BE2C (cell line): ENCODE data around the gene DOK5.

Experiments used
- DNase-seq: peaks from one replicate; pipeline ENCODE4 v3.0.0-alpha.2; 2020
- H3K27me3 ChIP-seq: fragments of 250-450 bp; sonication (Bioruptor Pico); 2 replicates; pipeline ENCODE4 v1.5.1; 2020; ENCODE audit warnings: mild to moderate bottlenecking
- H3K36me3 ChIP-seq: fragments of 250-450 bp; sonication (Bioruptor Pico); 2 replicates; pipeline ENCODE4 v1.5.1; 2020; ENCODE audit warnings: mild to moderate bottlenecking
- H3K4me1 ChIP-seq: fragments of 250-450 bp; sonication (Bioruptor Pico); 2 replicates; pipeline ENCODE4 v1.5.1; 2020
- H3K4me3 ChIP-seq: 2 replicates; pipeline ENCODE4 v1.5.1; 2011; ENCODE audit warnings: low read depth, low read length
- H3K9me3 ChIP-seq: fragments of 250-450 bp; sonication (Bioruptor Pico); 2 replicates; pipeline ENCODE4 v1.5.1; 2020
- TF ChIP-seq, protein P1 (sequence below): IDR thresholded peaks from 2 replicates; pipeline ENCODE4 v1.5.1; 2012; ENCODE audit warnings: mild to moderate bottlenecking, low read depth, low read length

The DOK5 gene

DNA sequence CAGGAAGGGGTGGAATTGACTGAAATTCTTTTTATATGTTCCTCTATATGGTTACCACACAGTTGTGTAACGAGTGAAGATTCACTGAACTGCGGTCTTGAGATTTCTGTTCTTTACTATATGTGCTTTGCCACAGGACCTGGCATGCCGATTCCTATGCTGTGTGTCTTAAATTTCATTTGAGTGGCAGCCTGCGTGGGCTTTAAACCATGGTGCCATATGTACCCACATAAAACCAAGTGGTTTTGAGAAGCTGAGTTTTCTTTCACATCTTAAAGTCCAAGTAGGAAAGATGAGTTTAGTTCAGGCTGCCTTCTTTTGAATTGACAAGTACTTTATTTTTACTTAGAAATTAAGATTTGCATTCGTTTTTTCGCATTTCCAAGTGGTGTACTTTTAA, 101.1 kb downstream of the DOK5 start:
- DNase-seq, result no peak
- Histone ChIP-seq H3K4me1 (no peaks in the 10 kb centered on the region), H3K36me3 (no peaks in the 10 kb centered on the region), H3K4me3 (no peak overlapping the region), H3K27me3 (peaks cover 5% of the 10 kb centered on the region), H3K9me3 (no peaks in the 10 kb centered on the region)
- TF ChIP-seq, protein P1, sequence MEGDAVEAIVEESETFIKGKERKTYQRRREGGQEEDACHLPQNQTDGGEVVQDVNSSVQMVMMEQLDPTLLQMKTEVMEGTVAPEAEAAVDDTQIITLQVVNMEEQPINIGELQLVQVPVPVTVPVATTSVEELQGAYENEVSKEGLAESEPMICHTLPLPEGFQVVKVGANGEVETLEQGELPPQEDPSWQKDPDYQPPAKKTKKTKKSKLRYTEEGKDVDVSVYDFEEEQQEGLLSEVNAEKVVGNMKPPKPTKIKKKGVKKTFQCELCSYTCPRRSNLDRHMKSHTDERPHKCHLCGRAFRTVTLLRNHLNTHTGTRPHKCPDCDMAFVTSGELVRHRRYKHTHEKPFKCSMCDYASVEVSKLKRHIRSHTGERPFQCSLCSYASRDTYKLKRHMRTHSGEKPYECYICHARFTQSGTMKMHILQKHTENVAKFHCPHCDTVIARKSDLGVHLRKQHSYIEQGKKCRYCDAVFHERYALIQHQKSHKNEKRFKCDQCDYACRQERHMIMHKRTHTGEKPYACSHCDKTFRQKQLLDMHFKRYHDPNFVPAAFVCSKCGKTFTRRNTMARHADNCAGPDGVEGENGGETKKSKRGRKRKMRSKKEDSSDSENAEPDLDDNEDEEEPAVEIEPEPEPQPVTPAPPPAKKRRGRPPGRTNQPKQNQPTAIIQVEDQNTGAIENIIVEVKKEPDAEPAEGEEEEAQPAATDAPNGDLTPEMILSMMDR, result no peak

DNA sequence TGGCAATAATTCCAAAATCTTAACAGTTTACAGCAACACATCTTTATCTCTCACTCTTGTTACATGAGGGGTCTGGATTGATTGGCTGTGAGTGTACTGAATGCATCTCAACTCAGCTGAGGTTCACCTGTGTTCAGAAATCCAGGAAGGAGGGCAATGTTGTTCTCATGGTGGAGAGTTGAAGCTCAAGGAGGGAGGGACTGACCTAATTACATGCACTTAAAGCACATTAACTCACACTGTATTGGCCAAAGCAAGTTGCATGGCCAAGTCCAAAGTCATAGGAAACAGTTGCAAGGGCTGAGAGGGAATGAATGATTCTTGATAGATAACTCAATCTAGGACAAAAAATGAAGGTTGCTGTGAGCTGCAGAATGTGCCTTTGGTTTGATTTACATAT, 102.2 kb downstream of the DOK5 start:
- DNase-seq, result no peak
- Histone ChIP-seq H3K9me3 (no peaks in the 10 kb centered on the region), H3K36me3 (no peaks in the 10 kb centered on the region), H3K27me3 (peaks cover 3% of the 10 kb centered on the region), H3K4me3 (no peak overlapping the region), H3K4me1 (no peaks in the 10 kb centered on the region)
- TF ChIP-seq, protein P1, result no peak

DNA sequence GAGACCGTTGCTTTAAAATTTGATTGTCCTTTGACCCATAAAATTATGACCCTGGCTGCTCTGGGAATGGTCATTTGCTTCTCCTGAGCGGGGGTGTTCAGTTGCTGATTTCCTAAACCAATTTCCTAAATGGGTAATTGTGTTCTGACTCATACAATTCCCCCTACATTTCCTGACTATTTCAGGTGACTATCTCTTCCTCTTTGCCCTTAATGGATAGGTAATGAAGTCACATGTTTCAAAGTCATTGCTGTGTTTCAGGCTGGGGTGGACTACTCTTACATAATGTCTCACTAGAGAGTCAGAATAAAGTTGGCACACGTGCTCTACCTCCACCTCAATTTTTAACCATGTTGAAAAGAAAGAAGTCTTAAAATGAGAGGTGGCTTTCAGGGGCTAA, 109.8 kb downstream of the DOK5 start:
- Histone ChIP-seq H3K27me3 (no peaks in the 10 kb centered on the region), H3K4me3 (no peak overlapping the region), H3K9me3 (no peaks in the 10 kb centered on the region), H3K36me3 (no peaks in the 10 kb centered on the region), H3K4me1 (no peaks in the 10 kb centered on the region)
- TF ChIP-seq, protein P1, result no peak
- no peak for DNase-seq

DNA sequence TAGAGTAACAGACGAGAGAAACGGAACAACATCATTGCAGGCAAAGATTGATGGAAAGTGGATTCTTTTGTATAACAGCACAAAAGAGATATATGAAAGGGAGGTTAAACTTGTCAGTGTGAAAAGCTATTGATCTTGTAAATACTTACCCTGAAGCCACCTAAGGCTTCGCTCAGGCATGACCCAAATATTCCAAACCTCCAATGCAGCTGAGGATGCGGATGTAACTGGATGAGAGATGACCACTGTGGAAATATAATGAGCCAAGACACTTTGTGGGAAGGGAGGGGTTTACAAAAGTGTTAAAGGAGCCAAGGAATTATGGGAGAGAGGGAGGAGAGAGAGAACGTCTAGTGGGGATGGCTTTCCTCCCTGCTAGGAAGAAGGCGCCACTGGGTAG, 112.0 kb downstream of the DOK5 start:
- TF ChIP-seq, protein P1, result no peak

DNA sequence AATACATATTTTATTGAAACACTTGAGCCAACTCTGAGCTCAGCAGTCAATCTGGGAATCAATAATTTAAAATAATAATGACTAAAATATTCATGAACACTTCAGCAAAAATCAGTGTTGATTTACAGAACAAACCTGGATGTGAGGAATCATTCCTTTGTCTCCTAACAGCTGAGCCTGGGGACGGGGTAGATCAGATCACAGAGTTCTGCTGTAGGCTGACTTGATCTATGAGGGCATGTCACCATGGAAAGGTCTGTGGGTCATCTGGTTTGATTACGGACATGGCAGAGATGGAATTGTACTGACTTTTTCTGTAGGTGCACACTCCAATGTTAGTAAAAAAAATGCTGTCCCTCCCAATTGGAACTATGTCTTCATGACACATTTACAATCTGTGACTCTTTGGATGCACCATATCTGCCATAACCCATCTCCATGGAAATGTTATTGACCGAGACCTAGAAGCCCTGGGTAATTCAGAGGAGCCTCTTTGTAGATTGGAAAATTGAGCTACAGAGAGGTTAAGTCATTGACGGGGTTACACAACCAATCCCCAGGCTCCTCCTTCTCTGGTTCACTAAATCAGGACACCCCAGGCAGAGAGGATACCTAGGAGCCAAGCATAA, 114.1 kb downstream of the DOK5 start:
- Histone ChIP-seq H3K4me3 (no peak overlapping the region), H3K36me3 (no peaks in the 10 kb centered on the region), H3K9me3 (no peaks in the 10 kb centered on the region), H3K27me3 (no peaks in the 10 kb centered on the region), H3K4me1 (no peaks in the 10 kb centered on the region)
- TF ChIP-seq, protein P1, result no peak
- no peak for DNase-seq

More for the DNA sequence above, 112.0 kb downstream of the DOK5 start:
- no peaks in the 10 kb centered on the region for H3K4me1 ChIP-seq
- no peak for DNase-seq
- no peaks in the 10 kb centered on the region for H3K36me3 ChIP-seq
- no peaks in the 10 kb centered on the region for H3K9me3 ChIP-seq
- H3K27me3 ChIP-seq, result no peaks in the 10 kb centered on the region
- no peak overlapping the region for H3K4me3 ChIP-seq

DNA sequence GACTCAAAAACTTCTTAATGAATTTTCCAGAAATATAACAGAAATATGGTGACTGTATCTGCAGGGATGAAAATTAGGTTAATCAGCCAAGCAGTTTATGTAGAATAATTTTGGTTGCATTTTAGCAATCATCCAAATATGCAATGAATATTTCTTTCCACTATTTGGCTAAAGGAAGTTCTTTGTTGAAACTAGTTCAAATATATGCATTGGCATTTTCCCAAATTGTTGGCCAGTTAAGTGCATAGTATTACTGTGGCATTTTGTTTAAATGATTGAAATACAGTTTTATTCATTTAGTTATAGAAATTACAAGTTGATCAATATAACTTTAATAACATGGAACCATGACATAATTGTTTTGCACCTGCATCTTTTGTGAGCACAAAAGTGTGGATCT, 115.5 kb downstream of the DOK5 start:
- Histone ChIP-seq H3K27me3 (no peaks in the 10 kb centered on the region), H3K4me3 (no peak overlapping the region), H3K4me1 (no peaks in the 10 kb centered on the region), H3K9me3 (no peaks in the 10 kb centered on the region), H3K36me3 (no peaks in the 10 kb centered on the region)
- no peak for DNase-seq
- TF ChIP-seq, protein P1, result no peak
